Keratinocyte (primary cell): ENCODE measurements around the gene PPP6R1. TPM values are rescaled to one million over a fixed set of nuclear protein-coding genes. Genes with fewer than 3 reads are reported as not detected.

ENCODE experiments used
- DNase-seq: peaks from one replicate; pipeline ENCODE4 v3.0.0-alpha.2; 2011; ENCODE audit warnings: low read depth, missing footprints, low spot score
- FAIRE-seq: peaks from 2 replicates; lab custom pipeline; 2011; peaks lifted over from hg19 to GRCh38; lab: Jason Lieb, UNC
- H2AFZ ChIP-seq: 2 replicates; pipeline ENCODE4 v1.6.0; 2012; ENCODE audit warnings: low read length, control low read depth, inconsistent platforms; ENCODE audit not compliant: control insufficient read depth
- H3K27ac ChIP-seq: 2 replicates; pipeline ENCODE4 v1.5.1; 2011; ENCODE audit warnings: low read length; ENCODE audit not compliant: control insufficient read depth, insufficient read depth
- H3K27me3 ChIP-seq: 3 replicates; pipeline ENCODE4 v1.6.0; 2011; ENCODE audit warnings: low read length; ENCODE audit not compliant: control insufficient read depth, insufficient read depth; ENCODE audit errors: extremely low read depth
- H3K36me3 ChIP-seq, 2 experiments: 2 replicates in 1 of 2; 3 replicates in 1 of 2; pipeline ENCODE4 v1.5.1; 2011; ENCODE audit warnings: low read length in 2 of 2, mild to moderate bottlenecking in 1 of 2; ENCODE audit not compliant: control insufficient read depth in 2 of 2, insufficient read depth in 2 of 2; ENCODE audit errors: extremely low read depth in 1 of 2
- H3K4me1 ChIP-seq: 3 replicates; pipeline ENCODE4 v1.5.1; 2011; ENCODE audit warnings: low read length; ENCODE audit not compliant: control insufficient read depth, insufficient read depth; ENCODE audit errors: extremely low read depth
- H3K4me2 ChIP-seq: 3 replicates; pipeline ENCODE4 v1.6.0; 2011; ENCODE audit warnings: low read depth, low read length; ENCODE audit not compliant: control insufficient read depth, insufficient read depth; ENCODE audit errors: extremely low read depth
- H3K4me3 ChIP-seq, 3 experiments: fragments of 200-600 bp in 1 of 3; sonication (generic) in 1 of 3; 2 replicates in 2 of 3; 3 replicates in 1 of 3; pipeline ENCODE4 v1.5.1; 2011 to 2016; ENCODE audit warnings: low read length in 3 of 3, mild to moderate bottlenecking in 3 of 3, control low read depth in 2 of 3, inconsistent platforms in 1 of 3, low read depth in 1 of 3, mixed read lengths in 1 of 3, mixed run types in 1 of 3, moderate library complexity in 1 of 3; ENCODE audit not compliant: control insufficient read depth in 2 of 3, insufficient read depth in 2 of 3; ENCODE audit errors: extremely low read depth in 1 of 3
- H3K79me2 ChIP-seq: 2 replicates; pipeline ENCODE4 v1.6.0; 2012; ENCODE audit warnings: low read length; ENCODE audit not compliant: control insufficient read depth, insufficient read depth
- H3K9ac ChIP-seq: 3 replicates; pipeline ENCODE4 v1.6.0; 2011; ENCODE audit warnings: low read length; ENCODE audit not compliant: control insufficient read depth, insufficient read depth; ENCODE audit errors: extremely low read depth
- H3K9me1 ChIP-seq: 3 replicates; pipeline ENCODE4 v1.6.0; 2011; ENCODE audit warnings: low read length; ENCODE audit not compliant: control insufficient read depth, insufficient read depth; ENCODE audit errors: extremely low read depth
- H3K9me3 ChIP-seq: 2 replicates; pipeline ENCODE4 v1.5.1; 2012; ENCODE audit warnings: low read depth, low read length; ENCODE audit not compliant: control insufficient read depth
- H4K20me1 ChIP-seq: 3 replicates; pipeline ENCODE4 v1.6.0; 2011; ENCODE audit warnings: low read length; ENCODE audit not compliant: control insufficient read depth, insufficient read depth; ENCODE audit errors: extremely low read depth
- EZH2 ChIP-seq: IDR thresholded peaks from one replicate; pipeline ENCODE4 v1.6.1; 2012; ENCODE audit warnings: inconsistent platforms, mild to moderate bottlenecking, low read length, moderate library complexity
- dilution Hi-C: fragments of 300-500 bp; cut with MboI; formaldehyde crosslinking; loops from one replicate; pipeline ENCODE4 v1.7.0; 2020; ENCODE audit warnings: low sequenced_read_pairs; ENCODE audit not compliant: extremely low pct_ligation_motif_present
- polyA plus RNA-seq, 5 experiments: library from polyadenylated mRNA; depleted of rRNA in 3 of 5; stranded (reverse) in 3 of 5; stranded (forward) in 1 of 5; unstranded in 1 of 5; fragments of >200 nt; gene quantifications; 1 replicate in 1 of 5; 2 replicates in 3 of 5; 3 replicates in 1 of 5; pipeline versions ENCODE4 v1.2.1 to v1.2.3, GENCODE V29; 2011 to 2012; ENCODE audit warnings: missing spikeins in 2 of 5, low read depth in 1 of 5, low replicate concordance in 1 of 5
- TF ChIP-seq, protein P1 (sequence below), 3 experiments: IDR thresholded peaks in 1 of 3; conservative IDR thresholded peaks in 1 of 3; optimal IDR thresholded peaks in 1 of 3; 2 replicates in 2 of 3; 3 replicates in 1 of 3; pipeline versions ENCODE3 to v1.5.1; 2011; ENCODE audit warnings: low read length in 3 of 3, mild to moderate bottlenecking in 3 of 3, moderate library complexity in 2 of 3, control low read depth in 1 of 3, inconsistent platforms in 1 of 3; ENCODE audit not compliant: insufficient read depth in 2 of 3; ENCODE audit errors: extremely low read depth in 1 of 3

The PPP6R1 gene
- polyA plus RNA-seq, 1 donor (not counting 4 experiments of a cell fraction or from before 2014, with no cell fraction given) = 26.7 TPM

DNA sequence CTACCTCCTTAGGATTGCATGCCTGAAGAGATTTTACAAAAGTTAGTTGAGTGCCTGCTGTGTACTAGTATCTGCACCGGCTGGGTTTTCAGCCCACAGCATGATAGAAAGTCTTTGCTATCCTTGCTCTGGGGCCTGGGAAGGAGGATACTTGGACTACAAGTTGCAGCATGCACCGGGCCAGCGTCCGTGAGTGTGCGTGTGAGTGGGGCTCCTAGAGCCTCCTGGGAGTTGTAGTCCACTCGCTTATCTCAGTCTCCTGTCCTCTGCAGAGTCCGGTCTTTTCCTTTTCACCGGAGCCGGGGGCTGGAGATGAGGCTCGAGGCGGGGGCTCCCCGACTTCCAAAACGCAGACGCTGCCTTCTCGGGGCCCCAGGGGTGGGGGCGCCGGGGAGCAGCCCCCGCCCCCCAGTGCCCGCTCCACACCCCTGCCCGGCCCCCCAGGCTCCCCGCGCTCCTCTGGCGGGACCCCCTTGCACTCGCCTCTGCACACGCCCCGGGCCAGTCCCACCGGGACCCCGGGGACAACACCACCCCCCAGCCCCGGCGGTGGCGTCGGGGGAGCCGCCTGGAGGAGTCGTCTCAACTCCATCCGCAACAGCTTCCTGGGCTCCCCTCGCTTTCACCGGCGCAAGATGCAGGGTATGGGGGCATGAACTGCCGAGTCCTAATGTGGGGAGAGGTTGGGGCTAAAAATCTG, 45.6 kb upstream of the PPP6R1 start:
- Histone ChIP-seq H3K4me3 (no peak overlapping the region), H3K4me2 (no peak overlapping the region), H3K4me1 (peaks cover 2% of the 10 kb centered on the region), H3K36me3 (no peaks in the 10 kb centered on the region), H3K79me2 (no peaks in the 10 kb centered on the region), H3K27me3 (no peaks in the 10 kb centered on the region), H3K9me1 (no peaks in the 10 kb centered on the region), H4K20me1 (no peaks in the 10 kb centered on the region), H2AFZ (no peak overlapping the region), H3K27ac (no peak overlapping the region), H3K9ac (no peak overlapping the region), H3K9me3 (no peaks in the 10 kb centered on the region)
- dilution Hi-C loops = no loop called here
- FAIRE-seq (no peak), DNase-seq (no peak)
- no peak for TF ChIP-seq EZH2
- TF ChIP-seq, protein P1, sequence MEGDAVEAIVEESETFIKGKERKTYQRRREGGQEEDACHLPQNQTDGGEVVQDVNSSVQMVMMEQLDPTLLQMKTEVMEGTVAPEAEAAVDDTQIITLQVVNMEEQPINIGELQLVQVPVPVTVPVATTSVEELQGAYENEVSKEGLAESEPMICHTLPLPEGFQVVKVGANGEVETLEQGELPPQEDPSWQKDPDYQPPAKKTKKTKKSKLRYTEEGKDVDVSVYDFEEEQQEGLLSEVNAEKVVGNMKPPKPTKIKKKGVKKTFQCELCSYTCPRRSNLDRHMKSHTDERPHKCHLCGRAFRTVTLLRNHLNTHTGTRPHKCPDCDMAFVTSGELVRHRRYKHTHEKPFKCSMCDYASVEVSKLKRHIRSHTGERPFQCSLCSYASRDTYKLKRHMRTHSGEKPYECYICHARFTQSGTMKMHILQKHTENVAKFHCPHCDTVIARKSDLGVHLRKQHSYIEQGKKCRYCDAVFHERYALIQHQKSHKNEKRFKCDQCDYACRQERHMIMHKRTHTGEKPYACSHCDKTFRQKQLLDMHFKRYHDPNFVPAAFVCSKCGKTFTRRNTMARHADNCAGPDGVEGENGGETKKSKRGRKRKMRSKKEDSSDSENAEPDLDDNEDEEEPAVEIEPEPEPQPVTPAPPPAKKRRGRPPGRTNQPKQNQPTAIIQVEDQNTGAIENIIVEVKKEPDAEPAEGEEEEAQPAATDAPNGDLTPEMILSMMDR (optimal IDR thresholded peaks at IDR 0.05 in 1 of 3, IDR thresholded peaks at IDR 0.05 in 1 of 3, conservative IDR thresholded peaks at IDR 0.05 in 1 of 3; ENCODE audit: extremely low read depth in 1 of 3, insufficient read depth in 2 of 3, low read length in 3 of 3) = no peak

DNA sequence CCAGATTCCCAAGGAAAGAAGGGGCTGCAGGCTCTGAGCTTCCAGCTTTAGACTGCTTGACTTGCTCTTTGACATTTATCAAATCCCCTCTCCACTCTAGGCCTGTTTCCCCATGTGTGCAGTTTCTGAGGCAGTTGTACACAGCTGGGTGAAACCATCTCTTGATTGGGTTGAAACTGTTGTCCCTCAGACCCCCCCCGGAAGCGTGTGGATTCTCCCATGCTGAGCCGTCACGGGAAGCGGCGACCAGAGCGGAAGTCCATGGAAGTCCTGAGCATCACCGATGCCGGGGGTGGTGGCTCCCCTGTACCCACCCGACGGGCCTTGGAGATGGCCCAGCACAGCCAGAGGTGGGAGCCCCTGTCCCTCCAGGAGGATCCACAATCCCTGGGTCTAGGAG, 44.7 kb upstream of the PPP6R1 start:
- Histone ChIP-seq H3K36me3 (no peaks in the 10 kb centered on the region), H2AFZ (no peak overlapping the region)
- FAIRE-seq = no peak

More for the DNA sequence above, 44.7 kb upstream of the PPP6R1 start:
- DNase-seq = no peak
- H3K9me1 ChIP-seq = no peaks in the 10 kb centered on the region
- H3K27me3 ChIP-seq = no peaks in the 10 kb centered on the region
- H3K9me3 ChIP-seq = no peaks in the 10 kb centered on the region
- no peak overlapping the region for H3K9ac ChIP-seq
- no peak overlapping the region for H3K27ac ChIP-seq
- H3K4me1 ChIP-seq = peaks cover 2% of the 10 kb centered on the region
- no peak overlapping the region for H3K4me2 ChIP-seq
- TF ChIP-seq EZH2 = no peak
- TF ChIP-seq, protein P1 (optimal IDR thresholded peaks at IDR 0.05 in 1 of 3, IDR thresholded peaks at IDR 0.05 in 1 of 3, conservative IDR thresholded peaks at IDR 0.05 in 1 of 3; ENCODE audit: extremely low read depth in 1 of 3, insufficient read depth in 2 of 3, low read length in 3 of 3) = no peak
- H4K20me1 ChIP-seq = no peaks in the 10 kb centered on the region
- dilution Hi-C loops = no loop called here
- H3K4me3 ChIP-seq = no peak overlapping the region
- H3K79me2 ChIP-seq = no peaks in the 10 kb centered on the region
